H1 (cell line): ENCODE results near the gene NXPH1. TPM values are rescaled to one million over a fixed set of nuclear protein-coding genes. Genes with fewer than 3 reads are reported as not detected.

Experiments
- CTCF ChIA-PET: fragments of 300-600 bp; sonication (Branson Sonifier 250); formaldehyde crosslinking; loops from one replicate; lab custom pipeline; 2021; ENCODE audit not compliant: partially characterized antibody; lab: Charles Lee
- POLR2A ChIA-PET: fragments of 300-600 bp; sonication (Branson Sonifier 250); formaldehyde crosslinking; loops from one replicate; lab custom pipeline; 2021; ENCODE audit warnings: inconsistent platforms; ENCODE audit not compliant: partially characterized antibody; lab: Charles Lee
- DNase-seq, 2 experiments: peaks; one replicate each; pipeline versions ENCODE4 v3.0.0 to v3.0.0-alpha.2; 2010 to 2022; ENCODE audit warnings: low spot score in 2 of 2, low read depth in 1 of 2, mixed read lengths in 1 of 2
- FAIRE-seq: peaks from 2 replicates; lab custom pipeline; 2011; peaks lifted over from hg19 to GRCh38; lab: Jason Lieb, UNC
- H2AFZ ChIP-seq: 2 replicates; pipeline ENCODE4 v1.8.1; 2012; ENCODE audit warnings: low read length, inconsistent platforms
- H2AK5ac ChIP-seq: 2 replicates; pipeline ENCODE4 v1.6.1; 2013; ENCODE audit warnings: low read depth, low read length
- H2BK120ac ChIP-seq: replicated peaks from 2 replicates; pipeline ENCODE3; 2013; ENCODE audit warnings: low read depth, low read length, inconsistent platforms
- H2BK12ac ChIP-seq: 2 replicates; pipeline ENCODE4 v1.6.1; 2013; ENCODE audit warnings: low read depth, low read length
- H2BK15ac ChIP-seq: 2 replicates; pipeline ENCODE4 v1.6.1; 2013; ENCODE audit warnings: low read length
- H2BK20ac ChIP-seq: 2 replicates; pipeline ENCODE4 v1.6.1; 2013; ENCODE audit warnings: low read length
- H2BK5ac ChIP-seq: 2 replicates; pipeline ENCODE4 v1.6.1; 2013; ENCODE audit warnings: low read depth, low read length
- H3K14ac ChIP-seq: 2 replicates; pipeline ENCODE4 v1.6.1; 2013; ENCODE audit warnings: inconsistent platforms; ENCODE audit not compliant: insufficient read length
- H3K18ac ChIP-seq: 2 replicates; pipeline ENCODE4 v1.6.1; 2013; ENCODE audit warnings: low read length; ENCODE audit errors: extremely low read depth
- H3K23ac ChIP-seq: 2 replicates; pipeline ENCODE4 v1.6.1; 2013; ENCODE audit warnings: inconsistent platforms; ENCODE audit not compliant: insufficient read length
- H3K23me2 ChIP-seq: 2 replicates; pipeline ENCODE4 v1.6.1; 2013; ENCODE audit warnings: low read depth, low read length
- H3K27ac ChIP-seq: 2 replicates; pipeline ENCODE4 v1.6.1; 2011; ENCODE audit warnings: low read depth, low read length, inconsistent platforms
- H3K27me3 ChIP-seq, 4 experiments: replicated peaks in 1 of 4; 1 replicate in 1 of 4; 2 replicates in 3 of 4; pipeline versions ENCODE4 v1.6.1 to v1.8.1; 2011 to 2013; ENCODE audit warnings: low read length in 3 of 4, mild to moderate bottlenecking in 3 of 4, inconsistent platforms in 2 of 4, mixed read lengths in 2 of 4, moderate library complexity in 1 of 4; ENCODE audit not compliant: control insufficient read depth in 3 of 4, insufficient read depth in 3 of 4; ENCODE audit errors: extremely low read depth in 1 of 4
- H3K36me3 ChIP-seq, 4 experiments: 2 replicates each; pipeline versions ENCODE4 v1.6.1 to v1.8.1; 2011 to 2013; ENCODE audit warnings: mild to moderate bottlenecking in 4 of 4, low read length in 3 of 4, moderate library complexity in 2 of 4, control low read depth in 1 of 4, inconsistent platforms in 1 of 4; ENCODE audit not compliant: insufficient read depth in 4 of 4, control insufficient read depth in 2 of 4
- H3K4ac ChIP-seq: replicated peaks from 2 replicates; pipeline ENCODE3; 2013; ENCODE audit warnings: low read length, low read depth, mixed read lengths, inconsistent platforms; ENCODE audit not compliant: insufficient read length
- H3K4me1 ChIP-seq, 4 experiments: replicated peaks in 1 of 4; 1 replicate in 1 of 4; 2 replicates in 3 of 4; pipeline versions ENCODE4 v1.6.1 to v1.8.1; 2011 to 2013; ENCODE audit warnings: low read length in 3 of 4, inconsistent platforms in 2 of 4, mixed read lengths in 1 of 4; ENCODE audit not compliant: insufficient read depth in 4 of 4, control insufficient read depth in 3 of 4
- H3K4me2 ChIP-seq, 2 experiments: 2 replicates each; pipeline versions ENCODE4 v1.6.1 to v1.8.1; 2011 to 2013; ENCODE audit warnings: low read depth in 2 of 2, low read length in 2 of 2, control low read depth in 1 of 2, inconsistent platforms in 1 of 2, mild to moderate bottlenecking in 1 of 2; ENCODE audit not compliant: insufficient read depth in 1 of 2
- H3K4me3 ChIP-seq, 4 experiments: fragments of 200-600, 300-600 bp in 1 of 4; sonication (generic), shearing (Covaris generic), sonication (Bioruptor Twin) in 1 of 4; 2 replicates each; pipeline versions ENCODE4 v1.5.1 to v1.8.1; 2011 to 2016; ENCODE audit warnings: low read length in 4 of 4, low read depth in 3 of 4, control low read depth in 2 of 4, inconsistent platforms in 2 of 4, mild to moderate bottlenecking in 2 of 4, mixed read lengths in 1 of 4, moderate library complexity in 1 of 4; ENCODE audit not compliant: insufficient read depth in 2 of 4; ENCODE audit errors: extremely low read depth in 1 of 4
- H3K56ac ChIP-seq: replicated peaks from 2 replicates; pipeline ENCODE3; 2013; ENCODE audit warnings: low read depth, mild to moderate bottlenecking, mixed read lengths, low read length, inconsistent platforms; ENCODE audit not compliant: insufficient read length
- H3K79me1 ChIP-seq: 2 replicates; pipeline ENCODE4 v1.6.1; 2013; ENCODE audit warnings: low read depth, low read length, control low read depth
- H3K79me2 ChIP-seq, 2 experiments: 2 replicates each; pipeline versions ENCODE4 v1.6.1 to v1.8.1; 2012 to 2013; ENCODE audit warnings: low read length in 2 of 2, mild to moderate bottlenecking in 2 of 2, inconsistent platforms in 1 of 2; ENCODE audit not compliant: insufficient read depth in 2 of 2, control insufficient read depth in 1 of 2
- H3K9ac ChIP-seq, 4 experiments: replicated peaks in 1 of 4; 1 replicate in 1 of 4; 2 replicates in 3 of 4; pipeline versions ENCODE4 v1.6.1 to v1.8.1; 2011 to 2013; ENCODE audit warnings: low read depth in 3 of 4, low read length in 3 of 4, control low read depth in 2 of 4, mild to moderate bottlenecking in 2 of 4, moderate library complexity in 2 of 4, inconsistent platforms in 1 of 4; ENCODE audit errors: extremely low read depth in 1 of 4
- H3K9me3 ChIP-seq, 2 experiments: 2 replicates each; pipeline versions ENCODE4 v1.6.1 to v1.8.1; 2012 to 2013; ENCODE audit warnings: mild to moderate bottlenecking in 2 of 2, moderate library complexity in 2 of 2, control low read depth in 1 of 2, inconsistent platforms in 1 of 2, low read depth in 1 of 2, low read length in 1 of 2, mixed read lengths in 1 of 2; ENCODE audit not compliant: insufficient read depth in 2 of 2
- H4K20me1 ChIP-seq, 2 experiments: replicated peaks in 1 of 2; 2 replicates each; pipeline versions ENCODE3 to v1.8.1; 2011 to 2013; ENCODE audit warnings: inconsistent platforms in 2 of 2, low read length in 2 of 2, mild to moderate bottlenecking in 1 of 2; ENCODE audit not compliant: insufficient read depth in 2 of 2, control insufficient read depth in 1 of 2
- H4K5ac ChIP-seq: 2 replicates; pipeline ENCODE4 v1.6.1; 2013; ENCODE audit warnings: low read length, low read depth, mixed read lengths, inconsistent platforms; ENCODE audit not compliant: insufficient read length
- H4K8ac ChIP-seq: 2 replicates; pipeline ENCODE4 v1.8.0; 2013; ENCODE audit warnings: mild to moderate bottlenecking, moderate library complexity, low read length, inconsistent platforms; ENCODE audit not compliant: insufficient read depth; ENCODE audit errors: extremely low read depth
- H4K91ac ChIP-seq: replicated peaks from 2 replicates; pipeline ENCODE3; 2013; ENCODE audit warnings: low read length, mixed read lengths, inconsistent platforms; ENCODE audit not compliant: insufficient read length
- BRCA1 ChIP-seq: IDR thresholded peaks from 2 replicates; pipeline ENCODE4 v1.6.1; 2012; ENCODE audit warnings: low read depth, low read length, improper control_type of control experiment
- CBX8 ChIP-seq: fragments of 300-800, 300-1000 bp; sonication (generic); IDR thresholded peaks from 2 replicates; pipeline ENCODE4 v1.7.1; 2016; ENCODE audit warnings: low read depth, low read length, borderline replicate concordance
- CEBPB ChIP-seq: IDR thresholded peaks from 2 replicates; pipeline ENCODE4 v1.6.1; 2012; ENCODE audit warnings: low read depth, low read length
- CREB1 ChIP-seq: IDR thresholded peaks from 2 replicates; pipeline ENCODE4 v1.6.1; 2012; ENCODE audit warnings: inconsistent platforms
- EZH2 ChIP-seq: fragments of 200-600 bp; sonication (generic); IDR thresholded peaks from 2 replicates; pipeline ENCODE4 v1.7.1; 2012; ENCODE audit warnings: low read depth, mild to moderate bottlenecking, moderate library complexity, low read length, inconsistent platforms; ENCODE audit not compliant: severe bottlenecking
- FOSL1 ChIP-seq: IDR thresholded peaks from 2 replicates; pipeline ENCODE4 v1.6.1; 2011; ENCODE audit warnings: mild to moderate bottlenecking, low read depth, low read length, moderate library complexity; ENCODE audit not compliant: insufficient read depth
- JUND ChIP-seq: IDR thresholded peaks from 2 replicates; pipeline ENCODE4 v1.6.1; 2011; ENCODE audit warnings: mild to moderate bottlenecking, improper control_type of control experiment, low read length
- KDM1A ChIP-seq: fragments of 200-600, 300-600 bp; sonication (generic); IDR thresholded peaks from 2 replicates; pipeline ENCODE4 v1.7.1; 2016; ENCODE audit warnings: mild to moderate bottlenecking, low read length, borderline replicate concordance
- KDM4A ChIP-seq: IDR thresholded peaks from one replicate; pipeline ENCODE4 v1.7.1; 2012; ENCODE audit warnings: low read depth, mild to moderate bottlenecking, moderate library complexity, low read length, inconsistent platforms; ENCODE audit not compliant: severe bottlenecking
- NANOG ChIP-seq: IDR thresholded peaks from 2 replicates; pipeline ENCODE4 v1.6.1; 2011; ENCODE audit warnings: low read length, low read depth, mild to moderate bottlenecking, inconsistent platforms; ENCODE audit not compliant: insufficient read depth, poor library complexity, severe bottlenecking
- RFX5 ChIP-seq: IDR thresholded peaks from 2 replicates; pipeline ENCODE4 v1.6.1; 2011; ENCODE audit warnings: low read depth, low read length, improper control_type of control experiment, borderline replicate concordance
- SAP30 ChIP-seq: fragments of 300-600 bp; sonication (generic); IDR thresholded peaks from 2 replicates; pipeline ENCODE4 v1.7.1; 2012; ENCODE audit warnings: low read length, moderate library complexity, mild to moderate bottlenecking, inconsistent platforms; ENCODE audit not compliant: insufficient read depth, insufficient replicate concordance
- SRF ChIP-seq: IDR thresholded peaks from 2 replicates; pipeline ENCODE4 v1.6.1; 2011; ENCODE audit warnings: mild to moderate bottlenecking, low read depth, low read length, moderate library complexity
- TAF1 ChIP-seq: IDR thresholded peaks from 2 replicates; pipeline ENCODE4 v1.6.1; 2011; ENCODE audit warnings: mild to moderate bottlenecking, low read depth, low read length
- TCF12 ChIP-seq: IDR thresholded peaks from 2 replicates; pipeline ENCODE4 v1.6.1; 2011; ENCODE audit warnings: low read depth, mild to moderate bottlenecking, low read length
- WGBS, 2 experiments: shearing (Covaris generic) in 1 of 2; methylation state at CpG; one replicate each; pipeline versions ENCODE4 v1.1.6 to v1.1.7; 2013 to 2015; ENCODE audit warnings: low lambda C conversion rate in 2 of 2, mixed read lengths in 2 of 2, inconsistent platforms in 1 of 2, low coverage in 1 of 2, missing lambda C conversion rate in 1 of 2; ENCODE audit not compliant: insufficient replicate concordance in 2 of 2, insufficient coverage in 1 of 2, insufficient read length in 1 of 2; ENCODE audit errors: extremely low coverage in 1 of 2, missing lambda C conversion rate in 1 of 2; 5-methylcytosine and 5-hydroxymethylcytosine counted together
- polyA plus RNA-seq, 7 experiments: library from polyadenylated mRNA; depleted of rRNA in 3 of 7; stranded (reverse) in 5 of 7; unstranded in 2 of 7; fragments of >200 nt in 5 of 7; fragments of 200-250 nt in 2 of 7; gene quantifications; 1 replicate in 5 of 7; 2 replicates in 1 of 7; 4 replicates in 1 of 7; pipeline versions ENCODE4 v1.2.1 to v1.2.3, GENCODE V29; 2011 to 2013; ENCODE audit warnings: missing spikeins in 2 of 7, mixed read lengths in 2 of 7
- total RNA-seq: library from RNA; stranded (reverse); fragmentation: NEBNext Ultra II Directional; extraction: Animal tissue kit (Norgen Biotek cat#: 25700); gene quantifications from 2 replicates; pipeline ENCODE4 v1.2.1, GENCODE V29; 2021

Gene NXPH1
- total and polyA plus RNA-seq, 2 of the 8 experiments (the other 6 are each of a cell fraction or from before 2014, with no cell fraction given) = 0.14 to 1.0 TPM

DNA sequence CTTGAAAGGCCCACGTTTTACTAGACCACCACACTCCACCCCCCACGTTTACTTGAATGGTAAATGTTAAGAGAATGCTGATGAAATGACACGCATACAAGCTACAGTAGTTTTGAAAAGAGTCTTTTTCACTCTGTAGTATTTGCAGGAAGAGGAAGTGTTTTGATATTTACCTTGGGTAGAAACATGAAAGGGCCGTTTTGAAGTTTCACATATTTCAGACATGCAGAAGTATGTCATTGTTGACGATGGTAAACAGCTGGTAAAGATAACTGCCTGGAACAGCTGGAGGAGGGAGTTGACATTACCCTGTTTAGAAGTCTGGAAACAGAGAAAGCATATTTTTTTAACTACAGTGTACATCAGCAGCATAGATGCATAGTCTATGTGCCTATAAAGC is 160.7 kb downstream of the NXPH1 start:
- H3K4me1 ChIP-seq = no peaks in the 10 kb centered on the region
- no peaks in the 10 kb centered on the region for H3K79me1 ChIP-seq
- no peak overlapping the region for H4K8ac ChIP-seq
- no peak overlapping the region for H3K4me3 ChIP-seq
- DNase-seq = no peak
- no peaks in the 10 kb centered on the region for H3K23me2 ChIP-seq
- H3K14ac ChIP-seq = no peak overlapping the region
- no peak overlapping the region for H2AFZ ChIP-seq
- H4K20me1 ChIP-seq = no peaks in the 10 kb centered on the region
- no peak overlapping the region for H3K27ac ChIP-seq
- no peak overlapping the region for H3K4ac ChIP-seq
- H2AK5ac ChIP-seq = no peak overlapping the region
- ChIA-PET CTCF (interaction anchor here (1.1 to 1.3 kb wide), 3 partner anchors 10 to 129 kb away, joined by 3 to 4 read pairs (median 3); no protein-coding TSS in a partner anchor), POLR2A (no interaction called here)
- H3K9me3 ChIP-seq = no peaks in the 10 kb centered on the region
- no peak overlapping the region for H4K5ac ChIP-seq
- no peaks in the 10 kb centered on the region for H3K79me2 ChIP-seq
- no peaks in the 10 kb centered on the region for H3K27me3 ChIP-seq
- H3K36me3 ChIP-seq = no peaks in the 10 kb centered on the region
- H4K91ac ChIP-seq = no peak overlapping the region
- FAIRE-seq = no peak
- no peak overlapping the region for H3K18ac ChIP-seq
- no peak overlapping the region for H2BK120ac ChIP-seq
- H2BK12ac ChIP-seq = no peak overlapping the region
- H2BK15ac ChIP-seq = no peak overlapping the region
- H3K23ac ChIP-seq = no peak overlapping the region
- 47% methylated on average over 5 of the region's 5 CpGs; no CpG with 5 or more reads in 1 of the 2 experiments for WGBS, 2 experiments
- no peak overlapping the region for H3K56ac ChIP-seq
- H2BK20ac ChIP-seq = no peak overlapping the region
- H2BK5ac ChIP-seq = no peak overlapping the region
- no peak overlapping the region for H3K4me2 ChIP-seq
- H3K9ac ChIP-seq = no peak overlapping the region
- no peak for TF ChIP-seq BRCA1
- no peak for TF ChIP-seq SAP30
- no peak for TF ChIP-seq EZH2
- no peak for TF ChIP-seq KDM1A
- TF ChIP-seq CBX8 = no peak
- no peak for TF ChIP-seq KDM4A
- no peak for TF ChIP-seq NANOG
- no peak for TF ChIP-seq TCF12
- TF ChIP-seq CEBPB = no peak
- TF ChIP-seq FOSL1 = no peak
- TF ChIP-seq SRF = no peak
- no peak for TF ChIP-seq TAF1
- no peak for TF ChIP-seq RFX5
- no peak for TF ChIP-seq CREB1
- no peak for TF ChIP-seq JUND
